ENCODE measurements around the gene SH3PXD2B.

- TF ChIP-seq POLR2A (IDR thresholded peaks at IDR 0.05) (no peak), CTCF (IDR thresholded peaks at IDR 0.05) (no peak)
Observed at GRCh38 chr5:172353271-172353812, 101.0 kb downstream of the SH3PXD2B start.

All from lower leg skin (tissue), 3 donors.